HG03139 (cell line): ENCODE measurements around the gene HLCS.

ENCODE experiments used
- ATAC-seq: cut with Tn5 transposase; IDR thresholded peaks from one replicate; pipeline ENCODE4 v1.9.1; 2021; ENCODE audit not compliant: unreplicated experiment

The HLCS gene

DNA sequence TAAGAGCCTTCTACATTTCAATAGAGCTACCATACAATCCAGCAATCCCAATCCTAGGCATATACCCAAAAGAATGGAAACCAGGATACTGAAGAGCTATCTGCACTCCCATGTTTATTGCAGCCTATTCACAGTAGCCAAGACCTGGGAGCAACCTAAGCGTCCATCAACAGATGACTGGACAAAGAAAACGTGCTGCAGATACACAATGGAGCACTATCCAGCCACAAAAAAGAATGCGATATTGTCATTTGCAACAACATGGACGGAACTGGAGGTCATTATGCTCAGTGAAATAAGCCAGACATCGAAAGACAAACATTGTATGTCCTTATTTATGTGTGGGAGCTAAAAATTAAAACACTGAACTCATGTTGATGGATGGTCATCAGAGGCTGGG is 115.3 kb downstream of the HLCS start:
- ATAC-seq = no peak

DNA sequence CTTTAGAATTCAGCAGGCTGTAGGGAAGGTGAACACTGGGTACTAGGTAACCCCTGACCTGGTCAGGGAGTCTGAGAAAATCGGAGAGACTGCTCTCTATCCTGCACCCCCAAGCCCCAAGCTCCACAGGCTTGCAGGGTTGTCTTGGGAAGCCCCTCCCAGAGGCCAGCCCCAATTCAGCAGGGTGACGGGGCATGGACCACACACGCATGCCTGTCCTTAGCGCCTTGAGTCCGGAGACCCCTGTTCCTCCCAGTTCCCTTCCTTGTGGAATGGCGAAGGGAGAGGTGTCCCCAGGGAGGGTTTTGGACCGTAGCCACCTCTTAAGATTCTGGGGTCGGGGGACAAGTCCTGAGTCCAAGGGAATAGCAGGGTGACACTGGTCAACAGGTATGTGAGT is 116.1 kb downstream of the HLCS start:
- ATAC-seq = no peak

- ATAC-seq = no peak
Measured at GRCh38 chr21:36849461-36850105, 116.9 kb downstream of the HLCS start.

DNA sequence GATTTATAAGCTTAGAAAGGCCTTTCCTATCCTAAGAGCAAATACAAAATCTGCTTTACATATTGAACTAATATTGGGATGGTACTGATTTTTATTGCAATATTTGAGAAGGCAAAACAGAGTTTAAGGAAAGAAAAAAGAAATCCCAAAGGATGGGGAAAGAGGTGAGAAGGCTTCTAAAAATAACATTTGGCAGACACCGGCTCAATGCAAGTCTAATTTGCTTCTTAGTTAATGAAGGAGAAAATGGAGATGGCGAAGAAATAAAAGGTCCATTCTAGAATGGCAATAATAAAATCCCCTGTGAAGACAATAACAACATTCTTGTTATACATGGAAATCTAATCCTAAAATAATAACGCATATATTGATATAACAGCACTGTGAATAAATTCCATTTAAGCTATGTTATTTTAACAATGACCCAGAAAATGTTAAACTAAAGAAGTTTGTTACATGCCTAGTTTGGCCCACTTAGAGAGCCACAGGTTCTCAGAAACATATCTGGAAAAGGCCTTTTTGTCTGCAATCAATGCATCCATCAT is 117.7 kb downstream of the HLCS start:
- no peak for ATAC-seq

DNA sequence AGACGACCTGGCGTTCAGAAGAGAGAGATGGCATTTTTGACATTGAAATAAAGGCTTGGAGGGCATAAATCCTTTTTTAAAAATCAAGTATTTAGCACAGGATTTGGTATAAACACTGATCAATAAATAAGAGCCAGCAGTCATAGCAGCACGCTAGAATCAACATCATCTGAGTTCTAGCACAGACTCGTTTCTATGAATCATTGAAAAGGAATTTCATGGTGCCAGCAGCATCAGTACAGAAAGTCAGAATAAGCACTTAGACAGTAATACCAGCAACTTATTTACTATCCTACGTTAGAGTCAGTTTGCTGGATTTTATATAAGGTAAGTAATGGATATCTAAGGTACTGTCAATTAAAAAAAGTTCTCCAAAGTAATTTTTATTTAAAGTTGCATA is 119.3 kb downstream of the HLCS start:
- ATAC-seq = no peak

DNA sequence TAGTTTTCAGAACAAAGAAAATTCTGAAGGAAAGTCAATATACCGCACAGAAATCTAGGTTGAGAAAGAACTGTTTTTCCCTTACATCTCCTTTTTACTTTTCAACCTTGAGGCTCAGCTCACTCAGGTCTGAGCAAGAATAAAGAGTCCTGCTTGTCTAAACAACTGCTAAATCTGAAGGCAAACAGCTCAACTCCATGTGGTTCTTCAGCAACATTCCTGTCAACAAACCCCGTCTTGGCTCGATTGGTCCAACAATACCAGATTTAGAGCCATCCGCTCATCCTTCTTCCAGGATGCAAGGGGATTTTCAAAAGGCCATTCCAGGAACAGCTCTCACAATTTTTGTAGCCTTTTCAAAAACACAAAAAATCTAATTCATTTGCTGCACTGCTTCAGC is 119.8 kb downstream of the HLCS start:
- ATAC-seq = no peak

- ATAC-seq = no peak
Measured at GRCh38 chr21:36845790-36846189, 120.7 kb downstream of the HLCS start.

DNA sequence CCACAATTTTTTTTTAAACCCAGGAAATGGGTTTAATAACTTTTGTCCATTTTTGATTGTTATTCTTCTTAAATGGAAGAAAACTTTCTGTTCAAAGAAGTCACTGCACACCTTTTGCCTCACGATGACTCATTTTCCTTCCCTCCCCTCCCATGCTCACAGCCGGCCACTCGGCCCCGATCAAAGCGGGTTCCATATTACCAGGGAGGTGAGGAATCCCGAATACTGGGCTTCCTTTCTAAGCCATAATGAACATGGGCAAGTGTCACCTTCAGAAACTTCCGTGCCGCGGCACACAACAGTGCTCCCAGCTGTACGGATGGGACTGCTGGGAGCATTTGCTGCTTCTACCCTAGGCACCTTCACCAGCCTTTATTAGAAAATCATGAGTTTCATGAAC is 121.4 kb downstream of the HLCS start:
- no peak for ATAC-seq

DNA sequence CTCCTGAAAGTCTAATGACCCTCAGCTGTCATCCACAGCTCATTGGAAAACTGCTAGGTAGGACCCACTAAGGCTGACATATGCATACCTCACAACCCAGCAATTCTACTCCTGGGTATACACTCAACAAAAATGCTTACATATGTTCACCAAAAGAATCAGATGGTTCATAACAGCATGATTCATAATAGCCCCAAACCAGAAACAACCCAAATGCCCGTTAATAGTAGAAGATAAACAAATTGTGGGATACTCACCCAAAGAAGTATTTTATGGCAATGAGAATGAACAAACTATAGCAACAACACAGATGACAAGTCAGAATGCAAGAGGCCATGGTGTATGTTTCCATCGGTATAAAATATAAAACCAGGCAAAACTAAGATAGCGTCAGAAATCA is 124.6 kb downstream of the HLCS start:
- ATAC-seq = no peak

GRCh38 chr21:36839735-36840134 is 126.7 kb downstream of the HLCS start:
- no peak for ATAC-seq

- ATAC-seq = no peak
Measured at GRCh38 chr21:36839123-36839522, 127.3 kb downstream of the HLCS start.

DNA sequence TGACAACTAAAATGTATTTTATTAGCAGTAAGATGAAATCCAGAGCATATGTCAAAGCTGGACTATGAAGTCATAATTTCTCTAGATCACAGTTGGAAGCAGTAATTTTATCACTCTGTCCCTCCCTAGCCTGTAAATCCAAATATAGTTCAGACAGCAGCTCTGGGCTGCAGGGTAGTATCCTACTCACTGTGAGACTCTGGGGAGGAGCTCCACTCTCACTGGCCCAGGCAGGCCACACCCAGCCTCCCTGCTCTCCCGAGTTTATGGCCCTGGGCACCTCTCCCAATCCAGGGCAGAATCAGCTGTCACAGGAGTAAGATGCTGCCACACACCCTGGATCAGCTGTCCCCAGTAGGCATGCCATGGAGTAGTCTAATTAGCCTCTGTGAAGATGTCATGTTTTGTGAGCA is 131.1 kb downstream of the HLCS start:
- ATAC-seq = no peak

DNA sequence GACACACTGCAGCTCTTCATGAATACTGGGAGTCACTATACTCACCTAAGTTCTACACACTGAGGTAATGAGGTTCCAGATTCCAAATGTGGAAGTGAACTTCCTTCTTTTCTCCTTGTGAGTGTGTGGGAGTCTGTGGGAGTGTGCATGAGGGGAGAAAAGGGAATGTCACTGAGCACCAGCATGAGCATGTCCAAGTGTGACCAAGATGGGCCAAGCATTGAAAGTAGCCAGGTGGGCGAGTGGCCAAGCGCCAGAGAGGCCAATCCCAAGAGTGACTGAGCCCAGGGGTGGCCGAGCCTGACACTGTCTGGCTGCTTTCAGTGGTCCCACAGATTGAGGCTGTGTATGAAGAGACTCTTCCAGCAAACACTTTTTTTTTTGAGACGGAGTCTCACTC is 132.3 kb downstream of the HLCS start:
- no peak for ATAC-seq

DNA sequence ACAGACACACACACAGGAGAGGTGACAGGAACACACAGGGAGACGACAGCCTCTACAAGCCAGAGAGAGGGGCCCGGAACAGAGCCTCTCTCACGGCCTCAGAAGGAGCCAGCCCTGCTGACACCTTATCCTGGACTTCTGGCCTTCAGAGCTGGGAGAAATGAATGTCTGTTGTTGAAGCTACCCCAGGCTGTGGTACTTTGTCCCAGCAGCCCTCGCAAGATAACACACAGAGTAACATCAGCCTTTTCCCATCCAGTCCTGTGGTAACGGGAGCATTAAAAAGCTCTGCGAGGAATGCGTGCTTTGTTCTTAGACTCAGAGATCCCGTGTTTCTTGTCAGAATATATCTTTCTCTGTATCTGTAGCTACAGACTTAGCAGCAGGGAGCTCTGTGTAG is 136.4 kb downstream of the HLCS start:
- no peak for ATAC-seq

GRCh38 chr21:36828891-36829515 is 137.5 kb downstream of the HLCS start:
- ATAC-seq = no peak

DNA sequence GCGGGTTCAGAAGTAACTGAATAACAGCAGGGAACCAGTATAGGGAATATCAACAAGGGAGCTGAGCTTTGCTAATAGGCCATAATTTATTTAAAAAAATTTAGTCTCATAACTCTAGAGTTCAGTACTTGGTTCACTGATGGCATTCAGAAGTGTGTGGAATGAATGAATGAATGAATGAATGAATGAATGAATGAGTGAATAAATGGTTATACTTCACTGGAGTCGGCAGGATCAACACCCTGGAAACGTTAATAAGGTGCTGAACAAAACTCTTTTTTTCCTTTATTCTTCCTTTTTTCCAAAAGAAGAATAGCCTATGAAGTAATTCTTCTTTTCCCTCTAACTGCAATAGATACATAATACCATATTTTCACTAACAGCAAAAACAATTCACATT is 138.3 kb downstream of the HLCS start:
- no peak for ATAC-seq

DNA sequence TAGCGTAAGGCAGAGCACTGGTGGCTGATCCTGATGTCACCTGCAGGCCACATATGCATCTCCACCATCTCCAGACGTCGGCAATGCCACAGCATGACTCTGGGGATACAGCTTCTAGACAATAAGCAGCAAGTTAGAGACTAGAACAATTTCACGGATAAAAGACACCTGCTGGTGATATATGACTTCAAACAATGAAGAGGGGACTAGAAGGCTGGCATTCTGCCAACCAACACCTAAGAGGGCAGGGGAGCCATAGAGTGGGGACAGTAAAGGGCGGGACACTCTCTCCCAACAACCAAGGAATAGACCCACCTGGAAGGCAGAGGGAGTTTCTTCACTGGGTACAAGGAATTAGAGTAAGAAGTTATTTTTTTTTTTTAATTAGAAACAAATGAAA is 140.8 kb downstream of the HLCS start:
- no peak for ATAC-seq

- no peak for ATAC-seq
Measured at GRCh38 chr21:36821032-36821299, 145.5 kb downstream of the HLCS start.

- no peak for ATAC-seq
Measured at GRCh38 chr21:36820176-36821031, 146.1 kb downstream of the HLCS start.

DNA sequence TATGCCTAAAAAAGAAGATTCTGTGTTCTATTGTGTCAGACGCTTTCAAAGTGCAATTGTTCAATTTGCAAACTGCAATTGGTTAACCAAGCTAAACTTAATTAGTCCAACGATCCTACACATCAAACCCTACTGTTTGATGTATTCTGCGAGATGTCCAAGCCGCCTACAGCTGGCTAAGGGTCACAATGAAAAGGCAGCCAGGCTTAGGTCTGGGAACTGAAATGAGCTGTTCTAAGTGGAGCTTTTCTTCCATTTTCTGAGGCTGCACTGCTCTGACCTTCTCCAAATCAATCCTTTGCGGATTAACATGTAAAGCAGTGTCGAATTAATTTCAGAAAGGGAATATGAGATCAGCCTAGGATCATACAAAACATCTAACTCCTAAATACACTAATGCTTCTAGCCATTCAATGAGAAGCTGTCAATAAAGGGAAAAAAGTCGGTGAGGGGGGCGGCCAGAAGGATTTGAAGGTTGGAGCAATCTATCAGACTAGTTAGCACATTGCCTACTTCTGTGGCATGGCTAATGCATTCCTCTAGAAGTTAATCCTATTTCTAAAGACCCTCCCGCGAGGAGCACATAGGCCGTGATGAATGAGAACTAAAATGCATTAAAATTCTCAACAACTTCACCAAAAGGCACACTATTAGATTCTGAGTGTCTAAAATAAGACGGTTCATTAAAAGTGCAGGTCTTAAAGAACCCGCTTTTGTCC is 148.6 kb downstream of the HLCS start:
- ATAC-seq = no peak

- no peak for ATAC-seq
Measured at GRCh38 chr21:36816561-36817130, 149.8 kb downstream of the HLCS start.
